ENCODE data around the gene S100A8.

The S100A8 gene

GRCh38 chr1:153345187-153346076 is 45.4 kb downstream of the S100A8 start:
- DNase-seq, result no peak

GRCh38 chr1:153344718-153345025 is 46.2 kb downstream of the S100A8 start:
- DNase-seq, result no peak

- no peak for DNase-seq
These were observed 46.8 kb downstream of the S100A8 start for GRCh38 chr1:153343811-153344717.

GRCh38 chr1:153343040-153343681 is 47.7 kb downstream of the S100A8 start:
- no peak for DNase-seq

- no peak for DNase-seq
These were observed 48.7 kb downstream of the S100A8 start for GRCh38 chr1:153342178-153342577.

GRCh38 chr1:153341431-153341934 is 49.4 kb downstream of the S100A8 start:
- DNase-seq, result no peak

GRCh38 chr1:153340356-153340755 is 50.5 kb downstream of the S100A8 start:
- no peak for DNase-seq
